Transverse colon (tissue), 4 donors: ENCODE measurements around the gene CCND1. TPM values are rescaled to one million over a fixed set of nuclear protein-coding genes. Genes with fewer than 3 reads are reported as not detected.
A peak's percentile ranks its signal among the peaks of the same experiment; 100 is the strongest.
"Not testable (repeated sequence)": the region's sequence is repeated elsewhere in the genome, so short reads cannot be mapped to it uniquely, and the experiment has no call there.

Source experiments
- DNase-seq: peaks from one replicate; pipeline ENCODE4 v3.0.0-alpha.2; 2019
- H3K27ac ChIP-seq, 4 donors: fragments of 200-600 bp; sonication (generic); 2 replicates each; pipeline ENCODE4 v1.5.1; 2016 to 2018; ENCODE audit warnings: inconsistent platforms in 4 of 4
- H3K27me3 ChIP-seq: fragments of 200-600 bp; sonication (generic); 2 replicates; pipeline ENCODE4 v1.5.1; 2017; ENCODE audit warnings: inconsistent platforms
- H3K36me3 ChIP-seq, 4 donors: fragments of 200-600 bp; sonication (generic); 2 replicates each; pipeline ENCODE4 v1.5.1; 2017 to 2019; ENCODE audit warnings: inconsistent platforms in 4 of 4
- H3K4me1 ChIP-seq, 4 donors: fragments of 200-600 bp; sonication (generic); 2 replicates each; pipeline ENCODE4 v1.5.1; 2017 to 2020; ENCODE audit warnings: inconsistent platforms in 4 of 4
- H3K4me3 ChIP-seq, 4 donors: fragments of 200-600 bp; sonication (generic); 1 replicate in 1 of 4; 2 replicates in 3 of 4; pipeline versions ENCODE4 v1.5.1 to v1.6.1; 2017 to 2019; ENCODE audit warnings: inconsistent platforms in 4 of 4
- H3K9me3 ChIP-seq, 2 donors: fragments of 200-600 bp; sonication (generic); 2 replicates each; pipeline ENCODE4 v1.5.1; 2017 to 2019; ENCODE audit warnings: inconsistent platforms in 2 of 2
- EP300 ChIP-seq: sonication (generic); formaldehyde crosslinking; IDR thresholded peaks from one replicate; pipeline ENCODE4 v1.6.1; 2017; ENCODE audit warnings: antibody characterized with exemption, low read depth
- POLR2A ChIP-seq: fragments of 450-650 bp; IDR thresholded peaks from one replicate; pipeline ENCODE4 v1.6.1; 2016; ENCODE audit warnings: antibody characterized with exemption, mild to moderate bottlenecking, moderate library complexity
- POLR2AphosphoS5 ChIP-seq, 3 donors: sonication (generic); formaldehyde crosslinking; IDR thresholded peaks; one replicate each; pipeline ENCODE4 v1.6.1; 2016; ENCODE audit warnings: antibody characterized with exemption in 3 of 3
- WGBS, 2 donors: methylation state at CpG; one replicate each; pipeline ENCODE4 v1.1.5; 2018; ENCODE audit warnings: low coverage in 1 of 2; 5-methylcytosine and 5-hydroxymethylcytosine counted together
- in situ Hi-C, 4 donors: fragments of 200-750 bp; cut with MboI; loops; one replicate each; pipeline versions ENCODE4 v1.15.0 to v1.15.1; 2017; ENCODE audit warnings: low sequenced_read_pairs in 3 of 4, low pct_ligation_motif_present in 1 of 4, low pct_unique_long_range_greater_than_20kb in 1 of 4
- intact Hi-C: fragments of 100-400 bp; cut with DNase I; formaldehyde crosslinking; loops from one replicate; pipeline ENCODE4 v1.15.1; 2023; ENCODE audit warnings: low total_unique reads
- total RNA-seq, 4 donors: library from RNA; depleted of rRNA; stranded (reverse); fragments of >200 nt; gene quantifications; one replicate each; pipeline ENCODE4 v1.1.0, GENCODE V29; 2016
- TF ChIP-seq, protein P1 (sequence below), 5 experiments: fragments of 200-600 bp in 3 of 5; fragments of 450-650 bp in 2 of 5; sonication (generic) in 3 of 5; IDR thresholded peaks; 1 replicate in 2 of 5; 2 replicates in 3 of 5; pipeline ENCODE4 v1.5.1; 2016 to 2017; ENCODE audit warnings: antibody characterized with exemption in 5 of 5, inconsistent platforms in 3 of 5, mild to moderate bottlenecking in 2 of 5, moderate library complexity in 1 of 5

CCND1 gene
- total RNA-seq, 4 donors from 2014 or later: 26.4 to 78.0 (median 45.0) TPM

DNA sequence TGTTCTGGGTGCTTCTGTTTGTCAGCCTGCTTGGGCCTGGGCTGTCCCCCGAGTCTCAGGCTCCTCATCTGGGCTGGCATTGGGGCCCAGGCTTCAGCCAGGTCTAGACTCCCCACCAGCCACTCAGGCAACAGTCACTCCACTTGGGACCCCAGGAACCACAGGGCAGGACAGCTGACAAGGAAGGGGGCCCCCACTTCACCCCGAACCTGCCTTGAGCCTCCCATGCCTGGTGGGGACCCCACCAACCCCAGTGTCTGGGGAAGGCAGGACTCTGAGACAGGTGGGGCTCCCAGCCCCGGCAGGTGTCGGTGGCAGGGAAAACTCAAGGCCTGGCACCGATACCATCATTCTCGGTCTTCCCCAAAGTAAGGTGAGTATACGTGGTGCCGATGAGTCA lies 45.9 kb downstream of the CCND1 start:
- Histone ChIP-seq H3K36me3 (no peaks in the 10 kb centered on the region), H3K9me3 (no peaks in the 10 kb centered on the region), H3K27ac (no peak overlapping the region), H3K4me1 (peaks cover 0 to 5% (median 2%) of the 10 kb centered on the region in 4 donors), H3K4me3 (no peak overlapping the region), H3K27me3 (peaks cover 14% of the 10 kb centered on the region)
- in situ Hi-C loops: loop anchor here (10.0 to 25.0 kb wide), 4 partner anchors 198 to 508 kb away; no protein-coding TSS in a partner anchor
- 90 to 92% methylated on average over 2 to 7 of the region's 8 CpGs for WGBS, 2 donors
- DNase-seq: no peak
- TF ChIP-seq, protein P1, sequence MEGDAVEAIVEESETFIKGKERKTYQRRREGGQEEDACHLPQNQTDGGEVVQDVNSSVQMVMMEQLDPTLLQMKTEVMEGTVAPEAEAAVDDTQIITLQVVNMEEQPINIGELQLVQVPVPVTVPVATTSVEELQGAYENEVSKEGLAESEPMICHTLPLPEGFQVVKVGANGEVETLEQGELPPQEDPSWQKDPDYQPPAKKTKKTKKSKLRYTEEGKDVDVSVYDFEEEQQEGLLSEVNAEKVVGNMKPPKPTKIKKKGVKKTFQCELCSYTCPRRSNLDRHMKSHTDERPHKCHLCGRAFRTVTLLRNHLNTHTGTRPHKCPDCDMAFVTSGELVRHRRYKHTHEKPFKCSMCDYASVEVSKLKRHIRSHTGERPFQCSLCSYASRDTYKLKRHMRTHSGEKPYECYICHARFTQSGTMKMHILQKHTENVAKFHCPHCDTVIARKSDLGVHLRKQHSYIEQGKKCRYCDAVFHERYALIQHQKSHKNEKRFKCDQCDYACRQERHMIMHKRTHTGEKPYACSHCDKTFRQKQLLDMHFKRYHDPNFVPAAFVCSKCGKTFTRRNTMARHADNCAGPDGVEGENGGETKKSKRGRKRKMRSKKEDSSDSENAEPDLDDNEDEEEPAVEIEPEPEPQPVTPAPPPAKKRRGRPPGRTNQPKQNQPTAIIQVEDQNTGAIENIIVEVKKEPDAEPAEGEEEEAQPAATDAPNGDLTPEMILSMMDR (IDR thresholded peaks at IDR 0.05): no peak
- TF ChIP-seq POLR2AphosphoS5 (IDR thresholded peaks at IDR 0.05): no peak
- no peak for TF ChIP-seq EP300
- no peak for TF ChIP-seq POLR2A
- intact Hi-C loops: loop anchor here (5.0 kb wide), 1 partner anchor 200 kb away; no protein-coding TSS in a partner anchor

DNA sequence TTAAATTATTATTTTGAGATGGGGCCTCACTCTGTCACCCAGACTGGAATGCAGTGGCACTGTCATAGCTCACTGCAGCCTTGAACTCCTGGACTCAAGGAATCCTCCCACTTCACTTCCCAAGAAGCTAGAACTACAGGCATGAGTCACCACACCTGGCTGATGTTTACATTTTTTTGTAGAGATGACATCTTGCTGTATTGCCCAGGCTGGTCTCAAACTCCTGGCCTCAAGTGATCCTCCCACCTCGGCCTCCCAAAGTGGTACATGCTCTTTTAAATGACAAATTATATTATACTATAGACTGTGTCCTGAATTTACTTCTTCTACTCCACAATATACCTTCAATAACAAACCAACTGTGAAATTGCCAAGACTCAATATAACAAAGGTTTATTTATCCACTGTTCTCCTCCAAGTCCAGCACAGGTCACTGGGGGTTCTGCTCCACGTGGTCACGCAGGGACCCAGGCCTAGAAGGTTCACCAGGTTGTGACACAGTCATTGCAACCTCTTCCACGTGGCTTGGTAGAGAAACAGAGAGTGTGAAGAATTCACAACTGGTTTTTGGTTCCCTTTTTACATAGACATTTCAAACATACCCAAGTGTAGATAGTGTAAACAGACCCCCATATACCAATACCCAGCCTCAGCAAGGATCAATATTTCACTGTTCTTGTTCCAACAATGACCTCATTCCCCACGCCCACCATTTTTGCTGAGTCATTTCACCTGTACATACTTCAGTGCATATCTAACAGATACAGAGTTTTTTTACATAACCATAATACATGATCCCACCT lies 47.2 kb downstream of the CCND1 start:
- H3K27ac ChIP-seq, H3K9me3 ChIP-seq, H3K4me1 ChIP-seq, H3K36me3 ChIP-seq, H3K4me3 ChIP-seq: not testable (repeated sequence)
- 29 to 53% methylated on average over 5 of the region's 5 CpGs for WGBS, 2 donors
- intact Hi-C loops: loop anchor here (5.0 kb wide), 1 partner anchor 199 kb away; no protein-coding TSS in a partner anchor
- in situ Hi-C loops: loop anchor here (10.0 to 25.0 kb wide), 4 partner anchors 197 to 507 kb away; no protein-coding TSS in a partner anchor
- DNase-seq: peak; percentile 39
- H3K27me3 ChIP-seq: peaks cover 27% of the 10 kb centered on the region

DNA sequence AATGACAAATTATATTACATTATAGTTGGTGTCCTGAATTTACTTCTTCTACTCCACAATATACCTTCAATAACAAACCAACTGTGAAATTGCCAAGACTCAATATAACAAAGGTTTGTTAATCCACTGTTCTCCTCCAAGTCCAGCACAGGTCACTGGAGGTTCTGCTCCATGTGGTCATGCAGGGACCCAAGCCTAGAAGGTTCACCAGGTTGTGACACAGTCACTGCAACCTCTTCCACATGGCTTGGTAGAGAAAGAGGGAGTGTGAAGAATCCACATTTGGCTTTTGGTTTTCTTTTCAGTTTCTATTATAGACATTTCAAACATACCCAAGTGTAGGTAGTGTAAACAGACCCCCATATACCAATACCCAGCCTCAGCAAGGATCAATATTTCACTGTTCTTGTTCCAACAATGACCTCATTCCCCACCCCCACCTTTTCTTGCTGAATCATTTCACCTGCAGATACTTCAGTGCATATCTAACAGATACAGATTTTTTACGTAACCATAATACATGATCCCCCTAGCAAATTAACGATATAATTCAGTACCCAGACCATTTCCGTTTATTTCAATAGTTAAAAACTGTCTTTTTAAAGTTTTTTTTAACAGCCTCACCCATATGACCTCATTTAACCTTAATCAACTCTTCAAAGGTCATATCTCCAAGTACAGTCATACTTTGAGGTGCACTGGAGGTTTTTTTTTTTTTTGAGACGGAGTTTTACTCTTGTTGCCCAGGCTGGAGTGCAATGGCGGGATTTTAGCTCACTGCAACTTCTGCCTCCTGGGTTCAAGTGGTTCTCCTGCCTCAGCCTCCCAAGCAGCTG lies 48.7 kb downstream of the CCND1 start:
- Histone ChIP-seq H3K9me3 (no peaks in the 10 kb centered on the region), H3K27ac (no peak overlapping the region), H3K36me3 (no peaks in the 10 kb centered on the region), H3K27me3 (peaks cover 31% of the 10 kb centered on the region), H3K4me3 (no peak overlapping the region), H3K4me1 (peaks cover 0 to 5% (median 2%) of the 10 kb centered on the region in 4 donors)
- intact Hi-C loops (loop anchor here (5.0 kb wide), 2 partner anchors 198 to 503 kb away; no protein-coding TSS in a partner anchor), in situ Hi-C loops (loop anchor here (10.0 to 25.0 kb wide), 4 partner anchors 195 to 505 kb away; no protein-coding TSS in a partner anchor)
- DNase-seq: no peak
- WGBS, 2 donors: 82 to 90% methylated on average over 5 of the region's 5 CpGs
- TF ChIP-seq, protein P1 (IDR thresholded peaks at IDR 0.05): no peak
- TF ChIP-seq POLR2A: no peak

DNA sequence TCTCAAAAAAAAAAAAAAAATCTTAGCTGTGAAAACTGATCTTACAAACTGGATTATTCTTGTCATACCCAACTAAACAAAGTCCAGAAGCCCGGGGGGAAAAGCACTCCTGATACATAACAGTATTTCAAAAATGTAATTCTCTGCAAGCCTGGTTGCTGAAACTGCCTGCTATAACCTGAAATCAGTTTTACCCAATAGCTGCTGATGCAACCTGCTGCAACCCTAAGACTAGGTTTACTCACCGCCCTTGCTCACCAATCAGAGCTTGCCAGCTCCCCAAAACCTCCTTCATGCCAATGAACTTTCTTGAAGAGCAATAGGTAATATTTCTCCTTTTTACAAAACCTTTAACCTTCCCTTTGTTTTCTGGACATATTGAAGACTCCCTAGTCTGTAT lies 50.5 kb downstream of the CCND1 start:
- no peak for DNase-seq
- Histone ChIP-seq H3K27me3 (peaks cover 40% of the 10 kb centered on the region), H3K9me3 (no peaks in the 10 kb centered on the region), H3K4me3 (no peak overlapping the region), H3K27ac (no peak overlapping the region), H3K4me1 (no peaks in the 10 kb centered on the region), H3K36me3 (no peaks in the 10 kb centered on the region)
- intact Hi-C loops: loop anchor here (5.0 kb wide), 1 partner anchor 501 kb away; no protein-coding TSS in a partner anchor
- TF ChIP-seq POLR2AphosphoS5 (IDR thresholded peaks at IDR 0.05) (no peak), EP300 (no peak)
- in situ Hi-C loops: loop anchor here (10.0 to 25.0 kb wide), 3 partner anchors 193 to 496 kb away; no protein-coding TSS in a partner anchor
- 67 to 84% methylated on average over 2 of the region's 2 CpGs for WGBS, 2 donors

DNA sequence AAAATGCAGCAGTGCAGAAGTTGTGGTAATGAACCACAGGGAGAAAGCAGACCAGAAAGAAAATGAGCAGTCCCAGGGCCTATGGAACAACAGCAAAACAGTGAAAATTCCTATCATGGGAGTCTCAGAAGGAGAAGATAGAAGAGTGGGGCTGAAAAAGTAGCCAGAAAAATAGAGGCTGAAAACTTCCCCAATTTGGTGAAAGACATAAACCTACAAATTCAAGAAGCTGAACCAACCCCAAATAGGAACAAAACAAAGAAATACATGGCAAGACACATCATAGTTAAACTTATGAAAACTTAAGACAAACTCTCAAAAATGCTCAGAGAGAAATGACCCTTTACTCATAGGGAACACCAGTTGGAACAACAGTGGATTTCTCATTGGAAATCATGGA lies 51.5 kb downstream of the CCND1 start:
- TF ChIP-seq, protein P1 (IDR thresholded peaks at IDR 0.05): no peak
- TF ChIP-seq POLR2AphosphoS5 (IDR thresholded peaks at IDR 0.05) (no peak), EP300 (no peak), POLR2A (no peak)
- no peaks in the 10 kb centered on the region for H3K36me3 ChIP-seq
- H3K27me3 ChIP-seq: peaks cover 43% of the 10 kb centered on the region
- DNase-seq: no peak
- no peak overlapping the region for H3K4me3 ChIP-seq
- no peaks in the 10 kb centered on the region for H3K9me3 ChIP-seq
- no peaks in the 10 kb centered on the region for H3K4me1 ChIP-seq
- intact Hi-C loops: loop anchor here (5.0 kb wide), 1 partner anchor 500 kb away; no protein-coding TSS in a partner anchor
- in situ Hi-C loops: loop anchor here (10.0 to 25.0 kb wide), 3 partner anchors 192 to 495 kb away; no protein-coding TSS in a partner anchor
- H3K27ac ChIP-seq: no peak overlapping the region
